ENCODE data around the gene IL21.
A peak's percentile ranks its signal among the peaks of the same experiment; 100 is the strongest.

The IL21 gene

DNA sequence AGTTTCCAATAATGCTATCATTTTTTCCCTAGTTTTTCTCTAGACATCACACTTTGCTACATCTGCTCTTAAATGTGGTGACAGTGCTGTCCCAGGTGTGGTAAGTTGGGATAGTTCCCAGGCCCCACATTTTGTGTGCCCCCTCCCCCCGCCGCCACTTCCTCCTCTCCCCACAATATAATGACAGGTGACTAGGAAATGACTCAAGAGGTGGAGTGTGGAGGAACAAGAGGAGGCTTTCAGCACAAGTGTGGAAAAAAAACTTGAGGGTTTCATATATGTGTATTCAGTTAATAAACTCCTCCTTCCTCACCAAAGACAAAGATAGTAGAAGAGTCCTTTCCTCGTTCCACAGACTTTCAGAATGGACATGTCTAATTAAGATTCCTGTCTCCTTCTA, 18.3 kb upstream of the IL21 start:
- CTCF ChIA-PET: interaction anchor here (1.2 kb wide), 1 partner anchor 18 kb away, joined by 3 read pairs; no protein-coding TSS in a partner anchor
- POLR2A ChIA-PET: no interaction called here
- no peak for DNase-seq (ENCODE audit: extremely low spot score)
- TF ChIP-seq, protein P1, sequence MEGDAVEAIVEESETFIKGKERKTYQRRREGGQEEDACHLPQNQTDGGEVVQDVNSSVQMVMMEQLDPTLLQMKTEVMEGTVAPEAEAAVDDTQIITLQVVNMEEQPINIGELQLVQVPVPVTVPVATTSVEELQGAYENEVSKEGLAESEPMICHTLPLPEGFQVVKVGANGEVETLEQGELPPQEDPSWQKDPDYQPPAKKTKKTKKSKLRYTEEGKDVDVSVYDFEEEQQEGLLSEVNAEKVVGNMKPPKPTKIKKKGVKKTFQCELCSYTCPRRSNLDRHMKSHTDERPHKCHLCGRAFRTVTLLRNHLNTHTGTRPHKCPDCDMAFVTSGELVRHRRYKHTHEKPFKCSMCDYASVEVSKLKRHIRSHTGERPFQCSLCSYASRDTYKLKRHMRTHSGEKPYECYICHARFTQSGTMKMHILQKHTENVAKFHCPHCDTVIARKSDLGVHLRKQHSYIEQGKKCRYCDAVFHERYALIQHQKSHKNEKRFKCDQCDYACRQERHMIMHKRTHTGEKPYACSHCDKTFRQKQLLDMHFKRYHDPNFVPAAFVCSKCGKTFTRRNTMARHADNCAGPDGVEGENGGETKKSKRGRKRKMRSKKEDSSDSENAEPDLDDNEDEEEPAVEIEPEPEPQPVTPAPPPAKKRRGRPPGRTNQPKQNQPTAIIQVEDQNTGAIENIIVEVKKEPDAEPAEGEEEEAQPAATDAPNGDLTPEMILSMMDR (IDR thresholded peaks at IDR 0.05; ENCODE audit: control extremely low read depth, extremely low read depth, low read depth, missing control alignments): no peak

DNA sequence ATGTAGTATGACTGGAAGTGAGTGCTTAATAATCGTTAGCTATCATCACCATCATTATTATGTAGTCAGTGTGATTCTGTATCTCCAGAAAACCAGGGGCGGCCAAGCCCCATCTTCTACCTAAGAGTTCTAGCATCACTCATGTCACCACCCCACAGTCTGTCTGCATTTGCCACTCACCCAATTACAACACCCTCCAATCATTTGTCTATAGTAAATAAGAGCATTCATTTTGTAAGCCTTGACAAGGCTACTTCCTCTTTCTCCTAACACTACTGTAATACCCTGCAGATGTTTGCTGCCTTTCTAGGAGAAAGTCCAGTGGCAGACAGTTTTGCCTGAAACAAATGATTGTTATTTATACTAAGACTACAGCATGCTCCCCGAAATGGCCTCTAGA, 15.8 kb upstream of the IL21 start:
- ChIA-PET POLR2A (no interaction called here), CTCF (interaction anchor here (0.9 to 1.8 kb wide), 3 partner anchors 11 to 28 kb away, joined by 3 to 4 read pairs (median 3); no protein-coding TSS in a partner anchor)
- DNase-seq (ENCODE audit: extremely low spot score): peak; percentile 14
- TF ChIP-seq, protein P1 (IDR thresholded peaks at IDR 0.05; ENCODE audit: control extremely low read depth, extremely low read depth, low read depth, missing control alignments): no peak

DNA sequence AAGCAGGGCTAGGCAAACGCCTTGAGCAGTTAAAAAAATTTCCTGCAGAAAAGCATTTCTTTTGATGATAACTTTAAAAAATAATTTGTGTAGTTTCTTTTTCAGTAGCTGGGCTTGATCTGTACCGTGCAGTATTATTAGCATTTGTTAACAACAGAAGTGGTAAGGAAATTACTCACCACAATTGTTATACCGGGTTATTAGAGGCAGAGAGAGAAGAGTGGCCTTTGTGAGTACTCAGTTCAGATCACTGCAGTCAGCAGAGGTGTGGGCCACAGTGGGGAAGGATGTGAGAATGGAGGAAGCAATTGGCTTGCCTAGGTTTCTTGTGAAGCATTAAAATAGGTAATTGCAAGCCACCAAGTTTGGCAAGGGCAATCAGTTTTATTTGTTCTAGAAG, 14.3 kb upstream of the IL21 start:
- TF ChIP-seq, protein P1 (IDR thresholded peaks at IDR 0.05; ENCODE audit: control extremely low read depth, extremely low read depth, low read depth, missing control alignments): no peak
- DNase-seq (ENCODE audit: extremely low spot score): no peak
- CTCF ChIA-PET: interaction anchor here (1.8 kb wide), 1 partner anchor 12 kb away, joined by 4 read pairs; no protein-coding TSS in a partner anchor
- POLR2A ChIA-PET: no interaction called here

DNA sequence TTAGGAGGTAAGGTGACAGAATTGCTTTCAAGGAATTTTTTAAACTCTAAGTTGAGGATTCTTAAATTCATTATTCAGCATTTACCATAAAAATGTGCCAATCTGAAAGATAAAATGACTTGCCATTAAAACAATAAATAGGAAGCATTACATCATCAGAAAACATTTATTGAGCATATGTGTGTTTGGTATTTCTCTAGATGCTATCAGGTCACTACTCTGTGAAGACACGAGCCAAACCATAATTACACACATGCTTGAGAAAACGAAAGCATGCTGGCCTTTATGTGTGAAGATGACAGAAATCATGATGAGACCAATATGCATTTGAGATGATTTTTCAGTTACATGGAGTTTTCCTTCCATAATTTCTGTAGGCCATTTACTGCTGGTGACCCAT, 12.3 kb upstream of the IL21 start:
- TF ChIP-seq, protein P1 (IDR thresholded peaks at IDR 0.05; ENCODE audit: control extremely low read depth, extremely low read depth, low read depth, missing control alignments): no peak
- CTCF ChIA-PET: interaction anchor here (1.4 to 2.0 kb wide), 5 partner anchors 11 to 55 kb away, joined by 3 to 8 read pairs (median 4); no protein-coding TSS in a partner anchor

DNA sequence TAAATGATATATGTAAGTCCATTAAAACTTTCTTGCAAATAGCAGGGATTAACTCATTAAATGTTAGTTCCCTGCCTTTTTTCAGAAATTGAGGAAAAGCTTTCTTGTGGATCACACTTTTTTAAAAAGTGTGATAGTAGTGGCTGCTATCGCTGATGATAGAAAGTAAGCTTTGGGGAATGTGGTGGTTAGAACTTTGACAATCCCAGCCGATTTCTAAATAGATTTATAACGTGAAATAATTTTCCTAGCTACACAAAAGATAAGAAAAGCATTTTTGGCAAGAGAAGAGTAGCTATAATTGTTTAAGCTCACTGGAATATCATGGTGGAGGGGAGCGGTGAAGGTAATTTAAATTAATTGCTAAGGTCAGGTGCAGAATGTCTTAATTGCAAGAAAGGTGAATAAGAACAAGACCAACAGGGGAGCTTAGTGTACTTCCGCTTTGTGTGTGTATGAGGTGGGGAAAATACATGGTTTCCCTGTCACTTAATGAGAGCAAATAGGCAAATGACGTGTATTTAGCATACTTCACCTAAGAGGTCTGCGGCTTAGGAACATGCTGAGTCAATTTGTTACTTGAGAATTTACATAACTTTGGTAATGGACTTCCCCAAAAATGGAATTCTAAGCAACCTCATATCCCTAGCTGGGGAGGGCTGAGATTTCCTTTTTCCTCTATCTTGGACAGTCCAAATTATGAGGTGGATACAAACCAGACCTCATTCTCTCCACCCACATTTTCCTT, 11.7 kb upstream of the IL21 start:
- POLR2A ChIA-PET: no interaction called here
- TF ChIP-seq, protein P1 (IDR thresholded peaks at IDR 0.05; ENCODE audit: control extremely low read depth, extremely low read depth, low read depth, missing control alignments): no peak
- peak; percentile 26 for DNase-seq (ENCODE audit: extremely low spot score)
- CTCF ChIA-PET: interaction anchor here (1.4 to 2.0 kb wide), 7 partner anchors 10 to 732 kb away, joined by 3 to 8 read pairs (median 4); no protein-coding TSS in a partner anchor

More for the DNA sequence above, 12.3 kb upstream of the IL21 start:
- DNase-seq (ENCODE audit: extremely low spot score): no peak
- POLR2A ChIA-PET: no interaction called here

DNA sequence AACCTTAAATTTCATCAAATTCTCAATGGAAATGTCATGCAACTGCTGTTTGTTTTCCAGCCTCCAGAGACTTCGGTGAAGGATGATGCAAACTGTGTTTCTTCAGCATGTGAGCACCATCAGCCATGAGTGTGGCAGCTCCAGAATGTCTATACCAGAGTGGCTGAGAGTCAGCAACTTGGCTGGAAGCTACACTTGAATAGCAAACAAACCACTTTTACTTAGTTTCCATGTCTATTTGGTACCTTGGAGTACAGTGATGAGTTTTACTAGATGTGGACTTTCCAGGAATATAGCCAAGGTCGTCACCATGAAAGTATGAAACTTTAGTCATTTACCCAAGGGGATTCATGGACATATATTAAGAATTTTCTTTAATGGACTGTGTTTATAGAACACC, 4.3 kb upstream of the IL21 start:
- DNase-seq (ENCODE audit: extremely low spot score): no peak
- TF ChIP-seq, protein P1 (IDR thresholded peaks at IDR 0.05; ENCODE audit: control extremely low read depth, extremely low read depth, low read depth, missing control alignments): no peak
- POLR2A ChIA-PET: no interaction called here
- CTCF ChIA-PET: interaction anchor here (0.7 kb wide), 1 partner anchor 11 kb away, joined by 3 read pairs; no protein-coding TSS in a partner anchor

All from GM10248 (cell line).